Raji (cell line): ENCODE measurements around the gene TTLL9.

Source experiments
- POLR2A ChIP-seq: IDR thresholded peaks from 2 replicates; pipeline ENCODE4 v1.6.1; 2011; ENCODE audit warnings: low read depth, low read length, control low read depth; ENCODE audit not compliant: insufficient read depth

Gene TTLL9

DNA sequence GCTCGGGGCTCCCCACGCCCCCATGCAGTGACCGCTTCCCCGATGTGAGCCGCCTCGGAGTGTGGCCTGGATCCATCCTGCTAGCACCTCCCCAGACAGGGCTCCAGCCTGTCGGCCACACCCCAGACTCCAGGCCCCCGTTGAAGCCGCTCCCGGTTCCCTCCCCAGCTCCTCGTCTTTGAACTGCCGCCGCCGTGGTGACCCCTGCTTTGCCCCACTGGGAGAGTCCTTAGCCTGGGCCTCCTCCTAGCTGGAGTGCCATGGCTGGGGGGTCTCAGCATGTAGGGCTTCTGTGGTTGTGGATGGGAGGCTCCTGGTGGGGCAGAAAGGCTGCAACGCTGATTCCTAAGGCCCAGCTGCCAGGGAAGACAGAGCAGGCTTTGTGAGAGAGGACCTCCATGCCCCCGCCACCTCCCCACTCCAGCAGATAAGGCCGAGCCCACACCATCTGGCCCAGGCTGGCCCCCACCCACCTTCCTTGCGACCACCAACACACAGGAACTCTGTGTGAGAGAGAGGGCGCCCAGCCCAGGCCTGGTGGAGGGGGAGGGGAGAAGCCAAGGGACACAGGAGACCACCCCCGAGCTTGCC lies 36.4 kb upstream of the TTLL9 start:
- TF ChIP-seq POLR2A: no peak

DNA sequence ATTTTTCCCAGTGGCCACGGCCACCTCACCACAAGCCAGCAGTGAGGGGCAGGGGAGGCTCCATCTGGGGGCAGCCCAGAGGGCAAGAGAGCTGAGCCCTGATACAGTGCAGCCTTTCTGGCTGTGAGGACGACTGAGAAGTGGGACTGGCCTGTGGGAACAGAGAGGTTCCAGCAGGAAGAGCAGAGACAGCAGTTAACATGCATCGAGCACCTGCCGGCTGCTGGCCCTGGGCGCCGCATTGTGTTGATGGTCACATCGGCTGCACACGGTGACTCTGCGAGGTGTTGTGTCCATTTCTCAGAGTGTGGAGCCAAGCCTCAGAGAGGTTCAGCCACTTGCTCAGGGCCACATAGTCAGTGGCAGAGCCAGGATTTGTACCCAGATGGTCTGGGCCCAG lies 34.9 kb upstream of the TTLL9 start:
- TF ChIP-seq POLR2A: no peak

DNA sequence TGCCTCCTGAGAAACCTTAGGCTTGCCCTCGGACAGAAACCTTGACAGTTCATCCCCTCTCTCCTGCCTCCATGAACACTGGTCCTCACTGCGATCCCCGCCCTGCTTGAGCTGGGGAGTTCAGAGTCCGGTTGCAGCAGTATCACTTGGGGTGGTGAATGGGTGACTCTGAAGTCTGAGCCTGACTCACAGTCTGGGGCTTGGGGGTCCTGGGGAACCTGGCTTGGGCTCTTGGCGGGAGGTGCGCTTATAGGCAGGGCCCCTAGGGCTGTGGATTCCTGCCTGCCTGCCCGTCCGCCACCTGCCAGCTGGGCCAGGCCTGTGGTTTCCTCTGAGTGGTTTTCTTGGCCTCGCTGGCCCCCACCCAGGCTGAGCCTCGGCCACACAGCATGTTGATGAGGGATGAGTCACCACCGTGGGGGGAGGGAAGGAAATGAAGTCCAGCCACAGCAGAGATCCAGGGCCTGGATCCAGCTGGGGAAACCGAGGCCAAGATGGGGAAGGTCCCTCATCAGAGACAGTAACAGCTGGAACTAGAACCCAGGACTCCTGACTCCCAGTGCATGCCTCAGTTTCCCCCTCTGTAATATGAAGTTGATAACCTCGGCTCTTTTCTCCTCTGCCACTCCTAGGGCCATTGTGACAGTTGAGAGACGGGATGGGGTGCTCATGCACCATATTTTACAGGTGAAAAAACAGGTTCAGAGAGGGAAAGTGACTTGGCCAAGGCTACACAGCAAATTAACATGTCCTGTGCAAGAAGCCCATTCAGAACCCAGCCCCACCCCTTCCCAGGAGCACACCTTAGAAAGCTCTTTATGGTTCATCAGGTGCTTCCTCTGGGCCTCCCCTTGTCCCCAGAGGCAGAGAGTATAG lies 34.2 kb upstream of the TTLL9 start:
- TF ChIP-seq POLR2A: no peak

DNA sequence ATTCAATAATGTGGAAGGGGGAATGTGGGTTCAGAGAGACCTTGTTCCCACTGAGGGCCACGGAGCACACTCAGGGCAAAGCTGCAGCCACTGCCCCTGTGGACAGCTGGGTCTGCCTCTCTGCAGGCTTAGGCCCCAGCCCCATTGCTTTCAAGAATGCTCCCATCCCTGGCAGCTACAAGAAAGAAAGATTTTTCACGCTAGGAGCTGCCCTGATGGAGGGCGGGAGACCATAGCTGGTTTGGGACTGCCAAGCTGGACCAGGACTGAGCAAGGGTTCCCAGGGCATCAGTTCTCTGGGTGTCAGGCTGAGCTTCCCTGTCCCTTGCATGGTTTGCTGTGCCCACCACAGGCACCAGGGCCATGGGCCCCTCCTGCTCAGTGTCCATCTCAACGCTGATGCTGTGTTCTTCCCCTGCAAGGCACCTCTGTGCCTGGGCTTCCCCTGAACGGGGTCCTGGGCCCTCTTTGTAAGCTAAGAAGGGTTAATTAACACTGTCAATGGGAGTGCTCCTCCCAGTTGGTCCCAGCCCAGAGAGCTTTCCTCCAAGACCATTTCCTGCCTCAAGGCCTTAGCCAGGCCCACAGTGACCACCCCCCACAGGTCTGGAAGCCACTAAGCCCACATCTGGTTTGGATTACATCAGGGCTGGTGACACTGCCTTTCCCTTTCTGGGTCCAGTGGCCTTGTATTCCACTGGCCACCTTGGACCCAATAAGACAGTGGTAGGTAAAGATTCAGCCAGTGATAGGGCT lies 33.4 kb upstream of the TTLL9 start:
- TF ChIP-seq POLR2A: no peak

DNA sequence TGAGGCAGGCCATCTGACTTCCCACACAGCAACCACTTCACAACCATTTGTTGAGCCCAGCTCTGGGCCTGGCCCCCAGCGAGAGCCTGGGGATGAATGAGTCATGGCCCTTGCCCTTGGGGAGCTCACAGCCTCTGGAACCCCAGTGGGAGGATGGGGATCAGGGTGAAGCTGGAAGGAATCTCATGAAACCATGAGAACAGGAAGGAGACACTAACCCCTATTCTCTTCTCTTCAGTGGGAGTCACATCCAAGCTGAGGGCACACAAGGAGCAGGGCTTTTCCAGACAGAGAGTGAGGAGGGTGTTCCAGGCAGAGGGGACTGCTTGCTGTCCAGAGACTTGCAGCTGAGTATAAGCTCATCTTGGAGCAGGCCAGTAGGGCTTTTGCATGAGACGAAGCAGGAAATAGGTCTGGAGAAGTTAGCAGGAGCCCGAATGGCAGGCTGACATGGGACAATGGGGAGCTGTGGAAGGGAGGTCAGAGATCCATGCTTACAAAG lies 32.5 kb upstream of the TTLL9 start:
- TF ChIP-seq POLR2A: no peak

DNA sequence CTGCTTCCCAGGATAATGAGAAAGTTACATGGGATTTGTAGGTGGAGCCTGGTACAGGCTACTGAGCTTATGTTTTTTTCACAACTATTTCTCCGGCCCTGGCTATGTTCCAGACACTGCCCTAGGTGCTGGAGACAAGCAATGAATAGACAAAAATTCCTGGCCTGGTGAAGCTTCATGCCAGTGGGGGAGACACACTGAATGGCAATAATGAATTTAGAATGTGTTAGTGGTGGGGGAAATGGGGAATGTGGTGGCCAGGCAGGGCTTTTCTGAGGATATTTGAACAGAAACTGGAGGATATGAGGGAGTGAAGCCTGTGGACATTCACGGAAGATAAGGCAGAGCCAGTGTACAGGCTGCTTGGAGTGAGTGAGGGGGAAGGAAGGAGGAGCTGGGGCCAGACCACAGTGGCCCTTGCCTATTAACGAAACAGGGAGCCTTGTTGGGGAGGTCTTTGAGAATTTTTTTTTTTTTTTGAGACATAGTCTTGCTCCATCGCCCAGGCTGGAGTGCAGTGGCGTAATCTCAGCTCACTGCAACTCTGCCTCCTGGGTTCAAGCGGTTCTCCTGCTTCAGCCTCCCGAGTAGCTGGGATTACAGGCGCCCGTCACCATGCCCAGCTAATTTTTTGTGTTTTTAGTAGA lies 31.7 kb upstream of the TTLL9 start:
- no peak for TF ChIP-seq POLR2A

DNA sequence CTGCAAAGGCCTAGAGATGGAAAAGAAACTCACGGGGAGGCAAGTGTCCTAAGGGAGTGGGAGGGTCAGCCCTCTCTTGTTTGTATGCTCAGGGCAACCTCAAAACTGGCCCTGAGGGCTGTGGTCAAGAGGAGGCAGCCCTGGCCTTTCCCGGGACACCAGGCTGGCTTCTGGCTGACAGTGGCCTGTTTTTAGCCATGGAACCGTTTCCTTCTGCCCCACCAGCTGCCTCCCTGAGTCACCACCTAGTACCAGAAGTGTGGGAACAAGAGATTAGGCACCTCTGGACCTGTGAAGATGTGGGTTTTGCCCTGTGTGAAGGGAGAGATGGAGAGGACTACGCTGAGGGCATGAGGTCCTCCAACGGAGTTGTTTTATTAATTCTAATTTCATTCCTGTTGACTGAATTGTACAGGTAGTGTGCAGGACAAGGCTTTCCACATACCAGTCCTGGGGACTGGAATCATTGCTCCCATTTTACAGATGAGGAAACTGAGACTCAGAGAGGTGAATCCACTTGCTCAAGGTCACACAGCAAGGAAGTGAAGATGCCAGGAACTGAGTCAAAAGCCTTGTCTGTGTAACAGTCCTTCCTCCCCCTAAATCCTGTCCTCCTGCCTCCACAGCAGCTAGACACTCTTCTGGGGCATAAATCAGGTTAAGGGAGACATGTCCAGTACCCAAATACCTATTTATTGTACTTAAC lies 30.5 kb upstream of the TTLL9 start:
- TF ChIP-seq POLR2A: no peak

DNA sequence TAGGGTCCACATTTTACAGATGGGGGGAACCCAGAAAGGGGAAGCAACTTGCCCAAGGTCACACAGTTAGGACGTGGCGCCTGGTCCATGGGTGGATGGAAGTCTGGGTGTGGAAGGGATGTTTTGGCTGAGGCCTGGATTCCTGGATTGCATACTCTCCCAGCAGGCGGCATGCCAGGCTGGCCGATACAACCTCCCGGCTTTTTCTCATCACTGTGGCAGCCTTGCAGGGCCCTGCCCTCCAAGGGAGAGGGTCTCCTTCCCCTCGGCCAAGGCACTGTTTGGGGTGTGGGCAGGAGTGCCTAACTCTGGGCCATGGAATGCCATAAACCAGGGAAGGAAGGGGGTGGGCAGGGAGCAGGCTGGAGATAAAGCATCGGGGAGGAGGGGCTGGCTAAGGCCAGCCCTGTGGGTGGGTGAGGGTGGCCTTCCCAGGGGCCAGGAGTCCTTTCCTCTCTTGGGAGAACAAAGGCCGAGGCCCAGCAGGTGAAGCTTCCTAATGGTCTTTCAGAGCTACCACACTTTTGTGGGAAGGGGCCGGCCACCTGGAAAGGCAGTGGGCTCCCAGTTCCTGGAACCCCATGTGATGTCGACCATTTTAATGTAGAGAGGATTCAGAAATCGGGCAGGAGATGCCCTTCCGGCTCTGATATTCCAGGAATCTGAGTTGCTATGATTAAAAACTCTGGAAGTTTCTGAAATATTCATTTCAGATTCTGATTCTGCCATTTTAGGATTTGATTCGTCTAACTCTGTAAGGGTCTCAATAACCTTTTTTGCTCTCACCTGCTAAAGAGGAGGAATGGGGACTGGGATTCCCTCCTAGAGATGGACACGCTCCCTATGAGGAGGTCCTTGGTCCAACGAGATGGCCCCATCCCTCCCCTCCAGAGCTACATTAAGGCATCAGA lies 29.3 kb upstream of the TTLL9 start:
- no peak for TF ChIP-seq POLR2A

DNA sequence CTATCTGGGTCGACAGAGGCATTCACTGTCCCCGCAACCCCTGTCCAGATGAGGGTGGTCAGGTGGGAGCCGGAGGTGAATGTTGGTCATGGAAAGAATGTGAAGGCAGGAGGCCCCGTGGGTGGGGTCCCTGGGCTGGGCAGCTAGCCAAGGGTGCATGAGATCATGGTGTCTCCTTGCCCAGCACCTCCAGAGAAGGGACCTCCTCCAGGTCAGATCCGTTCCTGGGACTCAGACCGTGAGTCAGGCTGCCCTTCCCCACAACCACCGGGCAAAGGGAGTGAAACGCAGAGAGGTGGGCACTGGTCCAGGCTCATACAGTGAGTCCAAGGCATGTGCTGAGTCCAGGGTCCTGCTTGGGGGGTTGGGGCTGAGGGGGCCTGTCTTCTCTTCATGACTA lies 28.5 kb upstream of the TTLL9 start:
- no peak for TF ChIP-seq POLR2A

DNA sequence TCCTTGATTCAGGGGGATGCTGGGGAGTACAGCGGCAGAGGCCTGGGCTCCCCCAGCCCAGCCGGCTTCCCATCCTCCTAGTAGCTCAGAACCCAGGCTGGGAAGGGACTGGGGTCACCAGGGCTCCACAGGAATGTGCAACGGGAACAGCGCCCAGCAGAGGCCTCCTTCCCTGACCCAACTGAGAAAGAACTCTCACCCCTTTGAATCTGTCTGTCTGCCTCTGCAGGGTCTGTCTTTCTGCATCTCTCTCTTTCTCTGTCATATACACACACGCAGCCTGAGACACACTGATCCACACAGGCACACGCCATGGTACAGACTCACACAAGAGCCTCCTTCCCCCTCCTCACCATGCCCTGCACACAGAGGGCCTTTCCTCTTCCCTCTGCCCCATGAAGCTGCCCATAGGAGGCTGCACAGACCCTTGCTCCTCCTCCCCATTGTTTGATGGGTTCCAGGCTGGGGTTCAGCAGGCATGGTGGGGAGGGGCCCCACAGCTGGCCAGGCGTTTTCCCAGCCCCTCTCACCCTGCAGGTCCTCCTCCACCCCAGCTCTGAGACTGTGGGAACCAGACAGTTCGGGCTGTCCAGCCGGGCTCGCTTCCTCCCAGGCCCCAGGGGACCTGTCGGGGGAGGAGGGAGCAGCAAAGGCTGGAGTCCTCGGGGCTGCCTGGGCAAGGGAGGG lies 27.8 kb upstream of the TTLL9 start:
- no peak for TF ChIP-seq POLR2A

DNA sequence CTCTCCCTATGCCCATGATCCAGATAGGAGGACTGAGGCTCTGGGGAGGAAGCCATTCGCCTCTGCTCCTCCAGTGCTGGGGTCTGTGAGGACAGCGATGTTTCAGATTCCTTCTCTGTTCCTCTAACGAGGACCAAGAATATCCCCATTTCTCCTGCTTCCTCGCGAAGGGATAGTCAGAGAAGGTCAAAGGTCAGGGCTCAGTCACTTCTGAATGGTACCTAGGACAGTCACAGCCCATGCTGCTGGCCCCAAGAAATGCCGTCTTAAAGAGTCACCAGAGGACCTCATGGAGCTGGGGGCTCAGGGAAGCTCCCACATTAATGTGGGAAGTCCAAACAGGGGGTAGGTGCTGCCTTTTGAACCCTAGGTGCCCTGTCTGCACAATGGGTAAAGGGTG lies 27.1 kb upstream of the TTLL9 start:
- TF ChIP-seq POLR2A: no peak

DNA sequence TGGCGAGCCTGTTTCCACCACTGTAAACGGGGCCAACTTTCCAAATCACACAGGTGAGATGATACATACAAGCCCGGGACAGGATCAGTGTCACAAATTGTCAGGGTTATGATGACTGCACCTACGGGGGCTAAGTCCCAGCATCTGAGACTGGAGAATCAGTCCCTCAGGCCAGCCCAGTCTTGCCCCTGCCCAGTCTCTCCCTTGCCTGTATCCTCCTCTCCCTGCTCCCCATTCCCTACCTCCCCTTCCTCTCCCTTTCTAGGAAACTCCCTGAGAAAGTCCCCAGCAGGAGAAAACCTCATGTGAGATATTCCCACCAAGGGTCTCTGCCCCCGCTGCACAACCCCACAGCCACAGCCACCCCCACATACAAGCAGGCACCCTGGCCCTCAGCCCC lies 26.6 kb upstream of the TTLL9 start:
- no peak for TF ChIP-seq POLR2A

DNA sequence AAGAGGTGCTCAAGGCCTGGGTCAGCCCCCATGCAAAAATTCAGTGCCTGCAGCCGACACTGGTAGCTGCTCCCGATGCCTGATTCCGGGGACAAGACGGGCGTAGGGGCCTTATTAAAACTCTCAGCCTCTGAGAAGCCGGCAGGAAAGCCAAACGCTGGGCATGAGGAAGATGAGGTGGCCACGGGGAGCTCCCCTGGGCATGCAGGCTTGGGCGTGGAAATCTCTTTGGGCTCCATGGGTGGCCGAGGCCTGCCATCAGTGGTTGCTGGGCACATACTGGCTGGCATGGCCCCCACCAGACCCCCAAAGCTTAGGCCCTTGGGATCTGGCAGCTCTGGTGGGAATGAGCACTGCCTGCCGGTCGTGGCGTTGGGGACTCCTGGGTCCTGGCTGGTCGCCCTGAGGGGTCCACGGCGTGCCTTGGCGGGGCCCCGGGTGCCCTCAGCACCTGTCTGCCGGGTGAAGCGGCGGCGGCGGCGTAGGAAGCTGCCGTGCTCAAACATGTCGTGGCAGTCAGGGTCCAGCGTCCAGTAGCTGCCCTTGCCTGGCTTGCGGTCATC lies 25.6 kb upstream of the TTLL9 start:
- TF ChIP-seq POLR2A: no peak
